ENCODE data around the gene FAR2. TPM values are rescaled to one million over a fixed set of nuclear protein-coding genes. Genes with fewer than 3 reads are reported as not detected.

FAR2 gene
- total and polyA plus RNA-seq, 2 experiments from 2014 or later: 18.7 to 22.6 TPM

- TF ChIP-seq CTCF (conservative IDR thresholded peaks at IDR 0.05; ENCODE audit: low read depth in 2 of 2) (no peak), JUNB (IDR thresholded peaks at IDR 0.05; ENCODE audit: unreplicated experiment) (no peak), EZH2phosphoT487 (IDR thresholded peaks at IDR 0.05; ENCODE audit: unreplicated experiment) (no peak), NANOG (IDR thresholded peaks at IDR 0.05; ENCODE audit: borderline replicate concordance) (no peak), ETS1 (IDR thresholded peaks at IDR 0.05) (no peak), POLR2AphosphoS5 (IDR thresholded peaks at IDR 0.05; ENCODE audit: low read depth) (no peak), CREB1 (CRISPR knock-in tag; IDR thresholded peaks at IDR 0.05; ENCODE audit: low read depth) (no peak), ZNF331 (CRISPR knock-in tag; IDR thresholded peaks at IDR 0.05; ENCODE audit: low read depth) (no peak)
Observed at GRCh38 chr12:29208060-29208459, 59.0 kb downstream of the FAR2 start (continued).

- no peaks in the 10 kb centered on the region for H3K79me2 ChIP-seq (replicated peaks; ENCODE audit: insufficient read depth)
- H3K27ac ChIP-seq (ENCODE audit: low read depth): no peak overlapping the region
- H3K4me2 ChIP-seq: no peak overlapping the region
- no peak overlapping the region for H3K4me3 ChIP-seq
- Mint-ChIP-seq H3K4me3 (no peak overlapping the region), H3K27me3 (ENCODE audit: insufficient read depth, low read depth, poor library complexity) (no peaks in the 10 kb centered on the region), H3K27ac (no peak overlapping the region), H3K36me3 (ENCODE audit: low read depth) (peaks cover 7% of the 10 kb centered on the region; the same call in 1 of the 3 replicates), H3K4me1 (peaks cover 12% of the 10 kb centered on the region; the same call in 2 of the 3 replicates), H3K9me3 (no peaks in the 10 kb centered on the region; the same call in 1 of the 3 replicates)
- DNase-seq (ENCODE audit: low spot score) (no peak), ATAC-seq (no peak)
- no peaks in the 10 kb centered on the region; the same call in none of the 2 replicates for H4K20me1 ChIP-seq (replicated peaks; ENCODE audit: insufficient read depth)
- no peaks in the 10 kb centered on the region for H3K36me3 ChIP-seq (ENCODE audit: insufficient read depth)
- no peaks in the 10 kb centered on the region for H3K27me3 ChIP-seq (ENCODE audit: insufficient read depth)
- H3K9me2 ChIP-seq (ENCODE audit: insufficient read depth): no peaks in the 10 kb centered on the region
- H3K4me1 ChIP-seq (ENCODE audit: insufficient read depth): peaks cover 9% of the 10 kb centered on the region
- H3F3A ChIP-seq (replicated peaks; ENCODE audit: low read depth): no peaks in the 10 kb centered on the region
- no peak overlapping the region for H2AFZ ChIP-seq
- TF ChIP-seq EZH2 (IDR thresholded peaks at IDR 0.05; ENCODE audit: low read depth, unreplicated experiment): no peak
- no peak for TF ChIP-seq NANOG (IDR thresholded peaks at IDR 0.05; ENCODE audit: borderline replicate concordance)
- no peak for TF ChIP-seq ZNF462 (CRISPR knock-in tag; IDR thresholded peaks at IDR 0.05)
- no peak for TF ChIP-seq ZNF114 (CRISPR knock-in tag; IDR thresholded peaks at IDR 0.05)
- no peak for TF ChIP-seq ZNF331 (CRISPR knock-in tag; IDR thresholded peaks at IDR 0.05; ENCODE audit: low read depth)
- TF ChIP-seq JUNB (IDR thresholded peaks at IDR 0.05; ENCODE audit: unreplicated experiment): no peak
- TF ChIP-seq STAT1 (IDR thresholded peaks at IDR 0.05; ENCODE audit: unreplicated experiment): no peak
- no peak for TF ChIP-seq CTCF (conservative IDR thresholded peaks at IDR 0.05; ENCODE audit: low read depth in 2 of 2)
Observed at GRCh38 chr12:29208936-29209701, 60.0 kb downstream of the FAR2 start.

Measured in GM23338 (cell line).